Gastroesophageal sphincter (tissue), 3 donors: Measurements from ENCODE around the gene ZNF565.

Experiments used
- POLR2A ChIP-seq, 2 donors: fragments of 450-650 bp; IDR thresholded peaks; one replicate each; pipeline ENCODE4 v1.6.1; 2017; ENCODE audit warnings: antibody characterized with exemption in 2 of 2, mild to moderate bottlenecking in 2 of 2, moderate library complexity in 1 of 2
- TF ChIP-seq, protein P1 (sequence below), 4 experiments: fragments of 200-600 bp in 2 of 4; fragments of 450-650 bp in 2 of 4; sonication (generic) in 1 of 4; IDR thresholded peaks; one replicate each; pipeline ENCODE4 v1.5.1; 2017 to 2019; ENCODE audit warnings: antibody characterized with exemption in 4 of 4, mild to moderate bottlenecking in 2 of 4, moderate library complexity in 2 of 4

DNA sequence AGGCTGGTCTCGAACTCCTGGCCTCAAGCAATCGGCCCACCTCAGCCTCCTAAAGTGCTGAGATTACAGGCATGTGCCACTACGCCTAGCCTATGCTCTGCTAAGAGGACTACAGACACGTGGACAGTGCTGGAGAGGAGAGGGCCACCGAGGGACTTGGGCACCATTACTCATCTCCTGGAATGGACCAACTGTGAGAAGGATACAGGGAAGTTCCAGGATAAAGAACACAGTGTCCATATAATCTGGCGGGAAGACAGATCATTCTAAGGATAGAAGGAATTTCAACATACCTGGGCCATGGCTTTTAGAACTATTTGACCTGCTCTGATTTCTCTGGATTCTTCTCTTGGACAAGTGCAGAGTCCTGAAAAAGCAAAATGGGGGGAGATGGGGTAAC is 12.8 kb downstream of the ZNF565 start:
- TF ChIP-seq, protein P1, sequence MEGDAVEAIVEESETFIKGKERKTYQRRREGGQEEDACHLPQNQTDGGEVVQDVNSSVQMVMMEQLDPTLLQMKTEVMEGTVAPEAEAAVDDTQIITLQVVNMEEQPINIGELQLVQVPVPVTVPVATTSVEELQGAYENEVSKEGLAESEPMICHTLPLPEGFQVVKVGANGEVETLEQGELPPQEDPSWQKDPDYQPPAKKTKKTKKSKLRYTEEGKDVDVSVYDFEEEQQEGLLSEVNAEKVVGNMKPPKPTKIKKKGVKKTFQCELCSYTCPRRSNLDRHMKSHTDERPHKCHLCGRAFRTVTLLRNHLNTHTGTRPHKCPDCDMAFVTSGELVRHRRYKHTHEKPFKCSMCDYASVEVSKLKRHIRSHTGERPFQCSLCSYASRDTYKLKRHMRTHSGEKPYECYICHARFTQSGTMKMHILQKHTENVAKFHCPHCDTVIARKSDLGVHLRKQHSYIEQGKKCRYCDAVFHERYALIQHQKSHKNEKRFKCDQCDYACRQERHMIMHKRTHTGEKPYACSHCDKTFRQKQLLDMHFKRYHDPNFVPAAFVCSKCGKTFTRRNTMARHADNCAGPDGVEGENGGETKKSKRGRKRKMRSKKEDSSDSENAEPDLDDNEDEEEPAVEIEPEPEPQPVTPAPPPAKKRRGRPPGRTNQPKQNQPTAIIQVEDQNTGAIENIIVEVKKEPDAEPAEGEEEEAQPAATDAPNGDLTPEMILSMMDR (IDR thresholded peaks at IDR 0.05) = no peak
- TF ChIP-seq POLR2A (IDR thresholded peaks at IDR 0.05) = no peak
